ENCODE data around the gene PSMA8.
"Not testable (repeated sequence)": the region's sequence is repeated elsewhere in the genome, so short reads cannot be mapped to it uniquely, and the experiment has no call there.

The PSMA8 gene

DNA sequence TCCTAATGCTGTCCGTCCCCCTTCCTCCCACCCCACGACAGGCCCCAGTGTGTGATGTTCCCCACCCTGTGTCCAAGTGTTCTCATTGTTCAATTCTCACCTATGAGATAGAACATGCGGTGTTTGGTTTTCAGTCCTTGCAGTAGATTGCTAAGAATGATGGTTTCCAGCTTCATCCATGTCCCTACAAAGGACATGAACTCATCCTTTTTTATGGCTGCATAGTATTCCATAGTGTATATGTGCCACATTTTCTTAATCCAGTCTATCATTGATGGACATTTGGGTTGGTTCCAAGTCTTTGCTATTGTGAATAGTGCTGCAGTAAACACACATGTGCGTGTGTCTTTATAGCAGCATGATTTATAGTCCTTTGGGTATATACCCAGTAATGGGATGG, 105.0 kb downstream of the PSMA8 start:
- DNase-seq, result not testable (repeated sequence)

- DNase-seq, result not testable (repeated sequence)
Observed at GRCh38 chr18:26242392-26242791, 108.7 kb downstream of the PSMA8 start.

Data from suppressor macrophage treated with lipopolysaccharide for 1 hour (primary cell).